ENCODE results near the gene RAB40C.
A peak's percentile ranks its signal among the peaks of the same experiment; 100 is the strongest.

Gene RAB40C

GRCh38 chr16:634051-634670 lies 44.3 kb downstream of the RAB40C start:
- DNase-seq: no peak

DNA sequence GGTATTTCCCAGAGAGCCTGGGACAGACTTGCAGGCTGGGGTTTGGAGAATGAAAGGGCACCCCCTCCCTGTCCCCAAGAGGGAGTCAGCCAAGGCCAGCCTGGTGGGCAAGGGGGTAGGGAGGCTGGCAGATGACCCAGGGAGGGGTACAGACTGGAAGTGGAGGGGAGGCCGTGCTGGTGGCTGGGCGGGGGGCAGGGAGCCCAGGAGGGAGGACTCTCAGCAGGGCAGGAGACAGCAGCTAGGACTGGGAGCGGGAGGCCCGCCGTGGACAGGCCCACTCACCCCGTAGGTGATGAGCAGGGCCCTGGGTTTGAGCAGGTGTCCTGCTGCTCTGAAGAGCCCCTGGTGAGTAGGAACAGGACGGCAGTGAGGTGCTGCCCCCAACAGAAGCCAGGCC lies 45.1 kb downstream of the RAB40C start:
- DNase-seq: no peak

DNA sequence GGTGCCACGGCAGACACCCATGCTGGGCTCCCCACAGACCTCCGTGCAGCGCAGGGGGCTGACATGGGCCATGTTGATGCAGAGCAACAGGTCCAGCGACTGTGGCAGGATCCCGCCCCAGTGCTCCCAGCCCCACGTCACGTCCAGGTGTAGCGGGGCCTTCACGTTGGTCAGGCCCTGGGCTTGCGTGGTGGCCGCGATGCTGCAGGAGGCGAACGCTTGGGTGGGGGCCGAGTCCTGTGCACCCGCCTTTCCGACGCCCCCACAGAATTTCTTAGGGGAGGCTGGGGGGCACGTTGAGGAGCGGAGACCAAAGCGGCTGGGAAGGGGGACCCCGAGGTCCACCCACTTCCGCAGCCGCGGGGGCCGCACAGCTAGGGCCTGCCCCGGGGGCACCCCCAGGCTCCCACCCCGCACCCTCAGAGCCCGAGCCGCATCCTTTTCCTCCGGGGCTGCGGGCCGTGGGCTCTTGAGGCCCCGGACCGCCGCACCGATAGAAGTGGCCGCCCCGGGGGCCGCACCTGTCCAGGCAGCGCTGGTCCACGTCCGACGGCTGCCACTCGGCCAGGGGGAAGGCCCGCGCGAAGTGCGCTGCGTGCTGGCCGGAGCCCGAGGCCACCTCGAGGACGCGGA lies 45.8 kb downstream of the RAB40C start:
- DNase-seq: no peak

DNA sequence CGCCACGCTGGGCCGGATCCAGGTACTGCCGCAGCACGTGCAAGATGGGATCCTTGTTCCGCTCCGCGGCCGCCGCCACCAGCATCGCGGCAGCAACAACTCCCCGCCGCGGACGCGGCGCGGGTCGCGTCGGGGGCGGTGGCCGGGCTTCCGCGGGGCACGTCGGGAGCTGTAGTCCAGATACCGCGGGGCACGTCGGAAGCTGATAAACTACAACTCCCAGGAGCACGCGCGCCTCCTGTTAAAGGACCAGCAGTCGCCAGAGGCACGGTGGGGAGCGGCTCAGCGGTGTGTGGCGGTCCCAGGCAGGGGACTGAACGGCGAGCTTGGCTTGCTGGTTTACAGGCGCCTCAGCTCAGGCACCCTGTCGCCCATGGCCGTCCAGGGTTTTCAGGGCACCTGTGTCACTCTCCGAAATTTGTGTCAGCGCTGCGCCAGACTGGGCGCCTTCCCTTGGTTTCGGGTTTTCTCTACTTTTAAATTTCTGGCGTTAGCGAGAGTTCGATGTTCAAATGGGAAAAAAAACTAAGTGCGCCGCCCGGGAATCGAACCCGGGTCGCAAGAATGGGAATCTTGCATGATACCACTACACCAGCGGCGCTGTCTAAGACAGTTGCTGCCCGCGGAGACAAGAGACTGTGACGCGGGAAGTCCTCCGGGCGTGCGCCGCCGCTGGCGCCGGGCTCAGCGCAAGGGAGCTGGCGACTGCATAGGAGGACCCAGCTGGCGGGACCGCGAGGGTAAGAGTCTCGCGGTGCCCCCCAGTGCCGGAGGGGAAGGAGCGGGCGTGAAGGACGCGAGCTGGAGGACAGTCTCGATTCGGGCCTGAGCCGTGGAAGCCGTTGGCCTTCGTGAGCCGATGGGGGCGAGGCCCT lies 46.6 kb downstream of the RAB40C start, which contains the start of gene METTL26:
METTL26 (minus strand) TSS at position 100 of the 875 bp plus-strand sequence; CDS start at position 85, 15 bp downstream.
- peak; percentile 93 for DNase-seq

- DNase-seq: peak; percentile 66
Observed at GRCh38 chr16:637081-638018, 47.5 kb downstream of the RAB40C start.

DNA sequence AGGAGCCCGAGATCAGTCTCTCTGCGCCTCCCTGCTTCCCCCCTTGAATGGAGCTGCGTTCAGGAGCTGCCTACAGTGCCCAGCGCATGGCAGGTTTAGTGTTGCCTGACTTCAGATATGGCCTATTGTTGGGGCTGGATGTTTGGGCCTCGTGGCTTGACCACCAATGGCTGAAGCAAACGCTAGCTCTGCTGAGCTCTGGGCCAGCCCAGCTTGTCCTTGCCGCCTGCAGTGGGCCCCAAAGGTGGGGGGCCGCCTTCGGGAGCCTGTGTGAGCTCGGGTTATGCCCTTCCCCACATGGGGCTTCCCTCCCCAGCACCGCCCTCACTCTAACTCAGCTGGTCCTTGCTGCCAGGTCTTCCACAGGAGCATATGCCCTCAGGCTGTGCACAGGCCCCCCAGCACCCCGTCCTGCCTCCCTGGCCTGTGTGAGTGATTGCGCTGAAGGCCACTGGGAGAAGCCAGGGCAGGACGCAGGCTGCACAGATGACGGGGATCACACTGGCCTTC lies 48.2 kb downstream of the RAB40C start:
- DNase-seq: no peak

- no peak for DNase-seq
Observed at GRCh38 chr16:638836-639235, 49.0 kb downstream of the RAB40C start.

GRCh38 chr16:640614-641013 lies 50.7 kb downstream of the RAB40C start:
- DNase-seq: no peak

- peak; percentile 66 for DNase-seq
Observed at GRCh38 chr16:641326-642188, 51.7 kb downstream of the RAB40C start, which contains the start of gene MCRIP2. Gene MCRIP2, plus strand, starts transcription at chr16:641828. Its CDS starts 164 bp downstream, at chr16:641992.

GRCh38 chr16:642189-643049 lies 52.6 kb downstream of the RAB40C start:
- peak; percentile 20 for DNase-seq

- DNase-seq: no peak
Observed at GRCh38 chr16:643050-643368, 53.1 kb downstream of the RAB40C start.

- no peak for DNase-seq
Observed at GRCh38 chr16:644556-644955, 54.7 kb downstream of the RAB40C start.

GRCh38 chr16:645852-646678 lies 56.2 kb downstream of the RAB40C start:
- no peak for DNase-seq

- no peak for DNase-seq
Observed at GRCh38 chr16:646679-647172, 56.9 kb downstream of the RAB40C start.

DNA sequence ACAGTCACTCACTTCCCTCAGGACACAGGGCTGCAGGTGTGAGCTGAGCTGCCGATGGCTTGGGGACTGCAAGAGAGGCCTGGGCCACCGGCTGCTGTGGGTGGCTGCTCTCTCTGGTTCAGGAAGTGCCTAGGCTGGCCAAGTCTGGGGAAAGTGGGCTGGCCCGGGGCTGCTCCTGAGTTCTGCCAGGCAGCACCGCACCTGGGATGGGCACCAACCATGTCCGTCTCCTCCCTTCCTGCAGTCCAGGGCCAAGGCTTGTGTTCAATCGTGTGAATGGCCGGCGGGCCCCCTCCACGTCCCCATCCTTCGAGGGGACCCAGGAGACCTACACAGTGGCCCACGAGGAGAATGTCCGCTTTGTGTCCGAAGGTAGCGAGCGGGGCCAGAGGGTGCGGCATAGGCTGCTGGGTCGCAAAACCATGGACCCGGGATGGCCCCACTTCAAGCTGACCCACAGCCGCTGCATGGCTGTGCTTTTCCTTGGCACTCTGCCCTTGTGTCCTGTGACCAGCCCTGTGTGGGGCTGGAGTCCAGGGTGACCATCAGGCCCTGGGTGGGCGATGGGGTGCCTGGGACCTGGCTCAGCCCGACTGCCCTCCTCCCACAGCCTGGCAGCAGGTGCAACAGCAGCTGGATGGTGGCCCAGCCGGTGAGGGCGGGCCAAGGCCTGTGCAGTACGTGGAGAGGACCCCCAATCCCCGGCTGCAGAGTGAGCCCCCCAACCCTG lies 57.5 kb downstream of the RAB40C start:
- DNase-seq: peak; percentile 22

DNA sequence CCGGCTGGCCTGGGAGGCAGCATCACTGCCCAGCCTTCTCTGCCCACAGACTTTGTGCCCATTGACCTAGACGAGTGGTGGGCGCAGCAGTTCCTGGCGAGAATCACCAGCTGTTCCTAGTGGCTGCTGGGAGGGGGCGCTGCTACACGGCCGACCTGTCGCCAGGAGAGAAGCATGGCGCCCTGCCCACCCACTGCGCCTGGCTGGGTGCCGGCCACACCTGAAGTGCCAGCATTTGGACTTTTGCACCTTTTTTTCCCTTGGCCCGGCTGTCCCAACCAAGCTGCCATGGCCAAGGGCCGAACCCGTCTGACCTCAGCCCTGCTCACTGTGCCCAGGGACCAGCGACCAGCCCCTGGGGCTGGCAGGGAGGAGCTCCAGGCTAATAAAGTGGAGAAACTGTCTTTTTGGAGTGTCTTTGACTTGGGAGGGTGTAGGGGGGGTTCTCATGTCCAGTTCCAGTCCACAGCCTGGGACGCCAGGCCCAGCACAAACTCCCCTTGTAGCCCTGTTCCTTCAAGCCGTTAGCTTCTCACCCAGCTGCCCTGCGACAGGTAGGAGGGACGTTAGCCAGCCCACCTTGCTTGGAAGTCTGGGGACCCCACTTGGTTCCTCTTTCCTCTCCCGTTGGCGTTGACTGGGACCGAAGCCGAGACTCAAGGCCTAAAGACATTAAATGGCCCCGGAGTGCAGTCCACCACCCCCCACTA lies 58.4 kb downstream of the RAB40C start:
- DNase-seq: peak; percentile 60

DNA sequence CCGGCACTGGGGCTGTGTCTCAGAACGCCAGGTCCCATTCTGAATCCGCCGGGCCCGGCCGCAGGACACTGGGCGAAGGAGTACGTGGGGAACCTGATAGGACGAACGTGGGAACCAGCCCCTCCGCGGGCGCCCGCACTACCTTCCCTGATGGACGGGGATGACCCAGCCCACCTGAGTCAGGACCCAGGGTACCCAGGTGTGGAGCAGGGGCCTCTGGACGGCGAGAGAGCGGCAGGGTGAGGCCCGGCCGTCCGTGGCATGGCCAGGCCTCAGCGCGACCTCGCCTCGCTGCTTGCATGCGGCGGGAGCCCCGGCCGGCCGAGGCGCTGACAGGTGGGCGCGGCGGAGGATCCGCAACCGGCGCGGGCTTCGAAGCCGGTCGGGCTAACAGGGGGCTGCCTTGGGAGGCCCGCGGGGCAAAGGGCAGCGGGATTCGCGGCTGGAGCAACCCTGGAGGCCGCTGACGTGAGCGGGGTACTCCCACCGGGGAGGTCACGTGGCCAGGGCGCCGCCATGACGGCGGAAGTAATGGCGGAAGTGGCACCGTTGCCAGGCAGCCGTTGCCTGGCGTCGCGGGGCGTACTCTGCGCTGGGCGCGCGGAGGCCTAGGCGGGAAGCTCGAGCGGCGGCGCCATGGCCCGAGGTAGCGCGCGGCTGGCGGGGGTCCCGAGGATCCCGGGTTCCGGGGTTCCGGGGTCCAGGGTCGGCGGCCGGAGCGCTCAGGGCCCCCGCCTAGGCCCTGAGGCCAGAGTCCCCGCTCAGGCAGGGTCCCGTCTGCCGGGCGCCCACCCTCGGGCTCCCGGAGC lies 59.1 kb downstream of the RAB40C start, which contains the start of gene WDR90:
WDR90 (plus strand) TSS at position 585 of the 809 bp plus-strand sequence; CDS start at position 637, 52 bp downstream.
- DNase-seq: peak; percentile 89
